ENCODE results near the gene PSMB11. TPM values are rescaled to one million over a fixed set of nuclear protein-coding genes. Genes with fewer than 3 reads are reported as not detected.

Gene PSMB11
- total and polyA plus RNA-seq, 2 donors (not counting 3 experiments of a cell fraction or from before 2014, with no cell fraction given): not detected

- dilution Hi-C loops (cut with MboI; ENCODE audit: extremely low pct_ligation_motif_present, low sequenced_read_pairs): no loop called here
- peak; percentile 99 for FAIRE-seq
Observed at GRCh38 chr14:23034498-23035302, 7.3 kb upstream of the PSMB11 start, which contains the start of gene PSMB5. TSS of gene PSMB5 (minus strand) at chr14:23034900. CDS start at chr14:23034881, 19 bp downstream.

More at GRCh38 chr14:23034498-23035302, 7.3 kb upstream of the PSMB11 start, which contains the start of gene PSMB5:
- Histone ChIP-seq H3K79me2 (ENCODE audit: control insufficient read depth, insufficient read depth, low read length) (peaks cover 25% of the 10 kb centered on the region), H3K4me2 (ENCODE audit: insufficient read depth, low read length) (peak within 1 kb of the TSS; percentile 66), H3K9me3 (replicated peaks; ENCODE audit: control insufficient read depth, insufficient read depth, low read length) (no peaks in the 10 kb centered on the region), H3K27ac (ENCODE audit: insufficient read depth, low read depth, low read length) (peak within 1 kb of the TSS; percentile 88), H3K9ac (replicated peaks; ENCODE audit: extremely low read depth, insufficient read depth, low read length) (peak within 1 kb of the TSS; percentile 93), H3K27me3 (ENCODE audit: control insufficient read depth in 2 of 2, insufficient read depth in 2 of 2, low read length in 2 of 2) (no peaks in the 10 kb centered on the region), H3K4me3 (replicated peaks in 1 of 3; ENCODE audit: insufficient read depth in 1 of 3, low read depth in 1 of 3, low read length in 3 of 3) (peak within 1 kb of the TSS; percentile 73 to 88 (median 84)), H3K9me1 (replicated peaks; ENCODE audit: control insufficient read depth, extremely low read depth, insufficient read depth, low read length) (no peaks in the 10 kb centered on the region), H4K20me1 (replicated peaks; ENCODE audit: control insufficient read depth, extremely low read depth, insufficient read depth, low read length) (no peaks in the 10 kb centered on the region), H3K4me1 (ENCODE audit: control insufficient read depth, extremely low read depth, insufficient read depth, low read length) (peaks cover 12% of the 10 kb centered on the region), H3K36me3 (ENCODE audit: control insufficient read depth in 2 of 2, extremely low read depth in 1 of 2, insufficient read depth in 2 of 2, low read length in 2 of 2) (peaks cover 8 to 9% of the 10 kb centered on the region in 2 experiments), H2AFZ (ENCODE audit: low read depth, low read length) (peak within 1 kb of the TSS; percentile 88)
- ChIA-PET POLR2A (interaction anchor here (0.6 to 1.0 kb wide), 3 partner anchors 13 to 34 kb away, joined by 3 to 5 read pairs (median 4); no protein-coding TSS in a partner anchor), CTCF (interaction anchor here (0.6 to 4.4 kb wide), 6 partner anchors 24 to 444 kb away, joined by 4 to 23 read pairs (median 4); no protein-coding TSS in a partner anchor)
- TF ChIP-seq JUN (IDR thresholded peaks at IDR 0.05; ENCODE audit: borderline replicate concordance, insufficient read depth, insufficient read length, low read depth) (no peak), GATA2 (IDR thresholded peaks at IDR 0.05; ENCODE audit: insufficient read depth, insufficient read length, low read depth, low read length) (no peak), POLR2A (IDR thresholded peaks at IDR 0.05; ENCODE audit: low read depth, low read length) (peak; percentile 89), POLR2AphosphoS5 (IDR thresholded peaks at IDR 0.05; ENCODE audit: insufficient read depth, low read depth, low read length) (peak; percentile 82), EZH2 (IDR thresholded peaks at IDR 0.05; ENCODE audit: borderline replicate concordance, low read depth, low read length, severe bottlenecking) (no peak), CTCF (IDR thresholded peaks at IDR 0.05; ENCODE audit: extremely low read depth in 1 of 2, insufficient read depth in 1 of 2, low read depth in 1 of 2, low read length in 2 of 2) (no peak), FOS (IDR thresholded peaks at IDR 0.05; ENCODE audit: borderline replicate concordance, insufficient read depth, low read length) (no peak)
- BruUV-seq (replicated peaks): no TSS peak
- DNase-seq (ENCODE audit: low read depth, low spot score): peak; percentile 97
- intact Hi-C loops (cut with micrococcal nuclease): loop anchor here (1.0 to 2.0 kb wide), 3 partner anchors 13 to 28 kb away; no protein-coding TSS in a partner anchor
